Measurements from ENCODE around the gene XPR1. TPM values are rescaled to one million over a fixed set of nuclear protein-coding genes. Genes with fewer than 3 reads are reported as not detected.
A peak's percentile ranks its signal among the peaks of the same experiment; 100 is the strongest.

XPR1 gene
- polyA plus RNA-seq, 1 donor (not counting 4 experiments of a cell fraction or from before 2014, with no cell fraction given) = 40.0 TPM

GRCh38 chr1:180601512-180601911 lies 30.3 kb upstream of the XPR1 start:
- Histone ChIP-seq H3K36me3 (ENCODE audit: control insufficient read depth in 2 of 2, extremely low read depth in 1 of 2, insufficient read depth in 2 of 2, low read length in 2 of 2) (no peaks in the 10 kb centered on the region), H3K27me3 (ENCODE audit: control insufficient read depth, extremely low read depth, insufficient read depth, low read length) (no peaks in the 10 kb centered on the region), H3K4me3 (ENCODE audit: control insufficient read depth in 2 of 3, extremely low read depth in 1 of 3, insufficient read depth in 2 of 3, low read depth in 1 of 3, low read length in 3 of 3) (no peak overlapping the region), H2AFZ (ENCODE audit: control insufficient read depth, low read length) (no peak overlapping the region), H3K4me1 (ENCODE audit: control insufficient read depth, extremely low read depth, insufficient read depth, low read length) (peaks cover 3% of the 10 kb centered on the region), H3K79me2 (ENCODE audit: control insufficient read depth, insufficient read depth, low read length) (no peaks in the 10 kb centered on the region), H3K9me3 (ENCODE audit: control insufficient read depth, low read depth, low read length) (no peaks in the 10 kb centered on the region), H3K27ac (ENCODE audit: control insufficient read depth, insufficient read depth, low read length) (no peak overlapping the region), H4K20me1 (ENCODE audit: control insufficient read depth, extremely low read depth, insufficient read depth, low read length) (no peaks in the 10 kb centered on the region), H3K4me2 (ENCODE audit: control insufficient read depth, extremely low read depth, insufficient read depth, low read depth, low read length) (no peak overlapping the region), H3K9me1 (ENCODE audit: control insufficient read depth, extremely low read depth, insufficient read depth, low read length) (no peaks in the 10 kb centered on the region), H3K9ac (ENCODE audit: control insufficient read depth, extremely low read depth, insufficient read depth, low read length) (no peak overlapping the region)
- FAIRE-seq (no peak), DNase-seq (ENCODE audit: low read depth, low spot score) (no peak)
- dilution Hi-C loops (cut with MboI; ENCODE audit: extremely low pct_ligation_motif_present, low sequenced_read_pairs) = no loop called here
- TF ChIP-seq, protein P1, sequence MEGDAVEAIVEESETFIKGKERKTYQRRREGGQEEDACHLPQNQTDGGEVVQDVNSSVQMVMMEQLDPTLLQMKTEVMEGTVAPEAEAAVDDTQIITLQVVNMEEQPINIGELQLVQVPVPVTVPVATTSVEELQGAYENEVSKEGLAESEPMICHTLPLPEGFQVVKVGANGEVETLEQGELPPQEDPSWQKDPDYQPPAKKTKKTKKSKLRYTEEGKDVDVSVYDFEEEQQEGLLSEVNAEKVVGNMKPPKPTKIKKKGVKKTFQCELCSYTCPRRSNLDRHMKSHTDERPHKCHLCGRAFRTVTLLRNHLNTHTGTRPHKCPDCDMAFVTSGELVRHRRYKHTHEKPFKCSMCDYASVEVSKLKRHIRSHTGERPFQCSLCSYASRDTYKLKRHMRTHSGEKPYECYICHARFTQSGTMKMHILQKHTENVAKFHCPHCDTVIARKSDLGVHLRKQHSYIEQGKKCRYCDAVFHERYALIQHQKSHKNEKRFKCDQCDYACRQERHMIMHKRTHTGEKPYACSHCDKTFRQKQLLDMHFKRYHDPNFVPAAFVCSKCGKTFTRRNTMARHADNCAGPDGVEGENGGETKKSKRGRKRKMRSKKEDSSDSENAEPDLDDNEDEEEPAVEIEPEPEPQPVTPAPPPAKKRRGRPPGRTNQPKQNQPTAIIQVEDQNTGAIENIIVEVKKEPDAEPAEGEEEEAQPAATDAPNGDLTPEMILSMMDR (optimal IDR thresholded peaks at IDR 0.05 in 1 of 3, IDR thresholded peaks at IDR 0.05 in 1 of 3, conservative IDR thresholded peaks at IDR 0.05 in 1 of 3; ENCODE audit: extremely low read depth in 1 of 3, insufficient read depth in 2 of 3, low read length in 3 of 3) = no peak

DNA sequence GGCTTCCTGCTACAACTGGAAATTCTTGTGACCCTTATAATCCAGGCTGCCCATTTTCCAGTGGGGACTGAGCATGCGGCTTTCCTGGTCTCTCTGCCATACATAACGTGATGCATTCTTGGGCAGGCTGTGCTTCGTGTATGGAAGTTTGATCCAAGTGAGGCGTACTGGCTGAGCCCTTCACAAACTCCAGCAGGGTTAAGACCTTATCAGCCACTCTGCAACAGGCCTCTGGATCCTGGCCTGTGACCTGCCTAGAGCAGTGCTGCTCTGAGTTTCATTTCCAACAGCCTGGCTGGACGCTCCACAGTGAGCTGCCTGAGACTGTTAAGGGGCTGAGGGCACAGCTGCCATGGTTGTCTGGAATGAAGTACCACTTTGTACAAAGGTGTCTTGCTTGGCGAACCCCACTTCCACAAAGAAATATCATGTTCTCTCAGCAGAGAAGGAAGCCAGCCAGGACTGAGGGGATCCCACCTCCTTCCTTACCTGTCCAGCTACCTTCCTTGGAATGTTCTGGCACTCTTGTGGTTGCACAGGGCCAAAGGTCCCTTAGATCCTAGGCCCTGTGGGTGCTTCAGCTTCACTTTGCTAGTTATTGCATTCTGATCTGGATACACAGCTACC lies 28.5 kb upstream of the XPR1 start:
- FAIRE-seq (peak; percentile 75), DNase-seq (ENCODE audit: low read depth, low spot score) (no peak)
- Histone ChIP-seq H3K4me1 (ENCODE audit: control insufficient read depth, extremely low read depth, insufficient read depth, low read length) (peaks cover 3% of the 10 kb centered on the region), H3K9me1 (ENCODE audit: control insufficient read depth, extremely low read depth, insufficient read depth, low read length) (no peaks in the 10 kb centered on the region), H3K9ac (ENCODE audit: control insufficient read depth, extremely low read depth, insufficient read depth, low read length) (no peak overlapping the region), H4K20me1 (ENCODE audit: control insufficient read depth, extremely low read depth, insufficient read depth, low read length) (no peaks in the 10 kb centered on the region), H3K4me3 (ENCODE audit: control insufficient read depth in 2 of 3, extremely low read depth in 1 of 3, insufficient read depth in 2 of 3, low read depth in 1 of 3, low read length in 3 of 3) (no peak overlapping the region), H3K27me3 (ENCODE audit: control insufficient read depth, extremely low read depth, insufficient read depth, low read length) (no peaks in the 10 kb centered on the region), H3K27ac (ENCODE audit: control insufficient read depth, insufficient read depth, low read length) (no peak overlapping the region), H3K9me3 (ENCODE audit: control insufficient read depth, low read depth, low read length) (no peaks in the 10 kb centered on the region), H3K36me3 (ENCODE audit: control insufficient read depth in 2 of 2, extremely low read depth in 1 of 2, insufficient read depth in 2 of 2, low read length in 2 of 2) (no peaks in the 10 kb centered on the region), H3K4me2 (ENCODE audit: control insufficient read depth, extremely low read depth, insufficient read depth, low read depth, low read length) (no peak overlapping the region), H2AFZ (ENCODE audit: control insufficient read depth, low read length) (no peak overlapping the region), H3K79me2 (ENCODE audit: control insufficient read depth, insufficient read depth, low read length) (no peaks in the 10 kb centered on the region)
- dilution Hi-C loops (cut with MboI; ENCODE audit: extremely low pct_ligation_motif_present, low sequenced_read_pairs) = no loop called here
- TF ChIP-seq, protein P1 (optimal IDR thresholded peaks at IDR 0.05 in 1 of 3, IDR thresholded peaks at IDR 0.05 in 1 of 3, conservative IDR thresholded peaks at IDR 0.05 in 1 of 3; ENCODE audit: extremely low read depth in 1 of 3, insufficient read depth in 2 of 3, low read length in 3 of 3) = no peak
- TF ChIP-seq EZH2 (IDR thresholded peaks at IDR 0.05; ENCODE audit: low read length) = no peak

All from keratinocyte (primary cell).